ENCODE data around the gene LRRC4C.

- TF ChIP-seq, protein P1, sequence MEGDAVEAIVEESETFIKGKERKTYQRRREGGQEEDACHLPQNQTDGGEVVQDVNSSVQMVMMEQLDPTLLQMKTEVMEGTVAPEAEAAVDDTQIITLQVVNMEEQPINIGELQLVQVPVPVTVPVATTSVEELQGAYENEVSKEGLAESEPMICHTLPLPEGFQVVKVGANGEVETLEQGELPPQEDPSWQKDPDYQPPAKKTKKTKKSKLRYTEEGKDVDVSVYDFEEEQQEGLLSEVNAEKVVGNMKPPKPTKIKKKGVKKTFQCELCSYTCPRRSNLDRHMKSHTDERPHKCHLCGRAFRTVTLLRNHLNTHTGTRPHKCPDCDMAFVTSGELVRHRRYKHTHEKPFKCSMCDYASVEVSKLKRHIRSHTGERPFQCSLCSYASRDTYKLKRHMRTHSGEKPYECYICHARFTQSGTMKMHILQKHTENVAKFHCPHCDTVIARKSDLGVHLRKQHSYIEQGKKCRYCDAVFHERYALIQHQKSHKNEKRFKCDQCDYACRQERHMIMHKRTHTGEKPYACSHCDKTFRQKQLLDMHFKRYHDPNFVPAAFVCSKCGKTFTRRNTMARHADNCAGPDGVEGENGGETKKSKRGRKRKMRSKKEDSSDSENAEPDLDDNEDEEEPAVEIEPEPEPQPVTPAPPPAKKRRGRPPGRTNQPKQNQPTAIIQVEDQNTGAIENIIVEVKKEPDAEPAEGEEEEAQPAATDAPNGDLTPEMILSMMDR (IDR thresholded peaks at IDR 0.05), result no peak
- TF ChIP-seq POLR2A (IDR thresholded peaks at IDR 0.05), result no peak
- TF ChIP-seq EP300 (IDR thresholded peaks at IDR 0.05), result no peak
- TF ChIP-seq POLR2AphosphoS5 (IDR thresholded peaks at IDR 0.05), result no peak
Observed at GRCh38 chr11:40276960-40277359, 1182.5 kb downstream of the LRRC4C start.

All from gastroesophageal sphincter (tissue), 3 donors.